ENCODE data around the gene NOL9.

Gene NOL9

DNA sequence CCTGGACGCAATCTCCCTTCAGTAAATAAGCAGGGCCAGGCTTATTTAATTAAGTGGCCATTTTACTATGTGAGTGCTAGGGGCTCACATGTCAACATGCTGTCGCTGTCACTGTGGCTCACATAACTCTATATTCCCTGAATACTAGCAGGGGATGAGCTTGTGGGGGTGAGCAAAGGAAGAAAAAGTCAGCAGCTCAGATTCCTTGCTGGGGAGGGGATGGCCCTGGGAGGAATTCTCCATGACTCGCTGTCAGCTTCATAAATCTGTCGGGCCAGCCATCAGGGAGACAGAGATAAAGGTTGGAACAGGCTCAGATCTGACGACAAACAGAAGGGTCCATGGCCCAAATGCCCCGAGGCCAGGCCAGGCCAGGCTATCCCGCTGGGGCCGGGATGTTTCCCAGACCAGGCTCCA is 36.9 kb downstream of the NOL9 start:
- H3K27me3 ChIP-seq (ENCODE audit: insufficient read depth, poor library complexity, severe bottlenecking): no peaks in the 10 kb centered on the region
- TF ChIP-seq SPI1 (IDR thresholded peaks at IDR 0.05; ENCODE audit: borderline replicate concordance, low read depth) (no peak), GABPA (IDR thresholded peaks at IDR 0.05; ENCODE audit: low read depth) (no peak), POLR2AphosphoS5 (IDR thresholded peaks at IDR 0.05; ENCODE audit: low read depth) (no peak)
- TF ChIP-seq, protein P1, sequence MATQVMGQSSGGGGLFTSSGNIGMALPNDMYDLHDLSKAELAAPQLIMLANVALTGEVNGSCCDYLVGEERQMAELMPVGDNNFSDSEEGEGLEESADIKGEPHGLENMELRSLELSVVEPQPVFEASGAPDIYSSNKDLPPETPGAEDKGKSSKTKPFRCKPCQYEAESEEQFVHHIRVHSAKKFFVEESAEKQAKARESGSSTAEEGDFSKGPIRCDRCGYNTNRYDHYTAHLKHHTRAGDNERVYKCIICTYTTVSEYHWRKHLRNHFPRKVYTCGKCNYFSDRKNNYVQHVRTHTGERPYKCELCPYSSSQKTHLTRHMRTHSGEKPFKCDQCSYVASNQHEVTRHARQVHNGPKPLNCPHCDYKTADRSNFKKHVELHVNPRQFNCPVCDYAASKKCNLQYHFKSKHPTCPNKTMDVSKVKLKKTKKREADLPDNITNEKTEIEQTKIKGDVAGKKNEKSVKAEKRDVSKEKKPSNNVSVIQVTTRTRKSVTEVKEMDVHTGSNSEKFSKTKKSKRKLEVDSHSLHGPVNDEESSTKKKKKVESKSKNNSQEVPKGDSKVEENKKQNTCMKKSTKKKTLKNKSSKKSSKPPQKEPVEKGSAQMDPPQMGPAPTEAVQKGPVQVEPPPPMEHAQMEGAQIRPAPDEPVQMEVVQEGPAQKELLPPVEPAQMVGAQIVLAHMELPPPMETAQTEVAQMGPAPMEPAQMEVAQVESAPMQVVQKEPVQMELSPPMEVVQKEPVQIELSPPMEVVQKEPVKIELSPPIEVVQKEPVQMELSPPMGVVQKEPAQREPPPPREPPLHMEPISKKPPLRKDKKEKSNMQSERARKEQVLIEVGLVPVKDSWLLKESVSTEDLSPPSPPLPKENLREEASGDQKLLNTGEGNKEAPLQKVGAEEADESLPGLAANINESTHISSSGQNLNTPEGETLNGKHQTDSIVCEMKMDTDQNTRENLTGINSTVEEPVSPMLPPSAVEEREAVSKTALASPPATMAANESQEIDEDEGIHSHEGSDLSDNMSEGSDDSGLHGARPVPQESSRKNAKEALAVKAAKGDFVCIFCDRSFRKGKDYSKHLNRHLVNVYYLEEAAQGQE (IDR thresholded peaks at IDR 0.05; ENCODE audit: insufficient replicate concordance, low read depth): no peak
- TF ChIP-seq, protein P2, sequence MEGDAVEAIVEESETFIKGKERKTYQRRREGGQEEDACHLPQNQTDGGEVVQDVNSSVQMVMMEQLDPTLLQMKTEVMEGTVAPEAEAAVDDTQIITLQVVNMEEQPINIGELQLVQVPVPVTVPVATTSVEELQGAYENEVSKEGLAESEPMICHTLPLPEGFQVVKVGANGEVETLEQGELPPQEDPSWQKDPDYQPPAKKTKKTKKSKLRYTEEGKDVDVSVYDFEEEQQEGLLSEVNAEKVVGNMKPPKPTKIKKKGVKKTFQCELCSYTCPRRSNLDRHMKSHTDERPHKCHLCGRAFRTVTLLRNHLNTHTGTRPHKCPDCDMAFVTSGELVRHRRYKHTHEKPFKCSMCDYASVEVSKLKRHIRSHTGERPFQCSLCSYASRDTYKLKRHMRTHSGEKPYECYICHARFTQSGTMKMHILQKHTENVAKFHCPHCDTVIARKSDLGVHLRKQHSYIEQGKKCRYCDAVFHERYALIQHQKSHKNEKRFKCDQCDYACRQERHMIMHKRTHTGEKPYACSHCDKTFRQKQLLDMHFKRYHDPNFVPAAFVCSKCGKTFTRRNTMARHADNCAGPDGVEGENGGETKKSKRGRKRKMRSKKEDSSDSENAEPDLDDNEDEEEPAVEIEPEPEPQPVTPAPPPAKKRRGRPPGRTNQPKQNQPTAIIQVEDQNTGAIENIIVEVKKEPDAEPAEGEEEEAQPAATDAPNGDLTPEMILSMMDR (IDR thresholded peaks at IDR 0.05; ENCODE audit: insufficient read depth, low read length): no peak
- H3K27ac ChIP-seq (replicated peaks): no peak overlapping the region
- H3K4me3 ChIP-seq (replicated peaks; ENCODE audit: insufficient read depth, low read length): no peak overlapping the region
- DNase-seq (ENCODE audit: low read depth in 1 of 2, low spot score in 1 of 2): no peak

DNA sequence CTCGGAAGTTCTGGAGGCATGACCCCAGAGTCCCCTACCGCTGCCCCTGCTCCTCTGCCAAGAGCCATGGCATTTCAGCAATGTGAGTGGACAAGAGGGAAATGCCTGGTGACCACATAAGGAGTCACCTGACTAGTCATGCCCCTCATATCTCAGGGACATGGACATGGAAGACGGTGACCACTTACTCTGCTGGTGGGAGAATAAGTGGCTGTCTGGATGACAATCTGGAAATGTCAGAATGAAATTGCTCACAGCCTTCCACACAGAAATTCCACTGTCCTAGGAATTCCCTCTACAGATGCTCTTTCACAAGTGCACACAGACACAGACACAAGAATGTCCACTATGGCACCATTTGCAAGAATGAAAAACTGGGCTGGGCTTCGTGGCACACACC is 38.5 kb downstream of the NOL9 start:
- no peak overlapping the region for H3K4me3 ChIP-seq (replicated peaks; ENCODE audit: insufficient read depth, low read length)
- DNase-seq (ENCODE audit: low read depth in 1 of 2, low spot score in 1 of 2): no peak
- TF ChIP-seq, protein P1 (IDR thresholded peaks at IDR 0.05; ENCODE audit: insufficient replicate concordance, low read depth): no peak
- no peak for TF ChIP-seq POLR2AphosphoS5 (IDR thresholded peaks at IDR 0.05; ENCODE audit: low read depth)
- no peak for TF ChIP-seq SPI1 (IDR thresholded peaks at IDR 0.05; ENCODE audit: borderline replicate concordance, low read depth)
- TF ChIP-seq GABPA (IDR thresholded peaks at IDR 0.05; ENCODE audit: low read depth): no peak
- TF ChIP-seq, protein P2 (IDR thresholded peaks at IDR 0.05; ENCODE audit: insufficient read depth, low read length): no peak
- no peak overlapping the region for H3K27ac ChIP-seq (replicated peaks)
- no peaks in the 10 kb centered on the region for H3K27me3 ChIP-seq (ENCODE audit: insufficient read depth, poor library complexity, severe bottlenecking)

DNA sequence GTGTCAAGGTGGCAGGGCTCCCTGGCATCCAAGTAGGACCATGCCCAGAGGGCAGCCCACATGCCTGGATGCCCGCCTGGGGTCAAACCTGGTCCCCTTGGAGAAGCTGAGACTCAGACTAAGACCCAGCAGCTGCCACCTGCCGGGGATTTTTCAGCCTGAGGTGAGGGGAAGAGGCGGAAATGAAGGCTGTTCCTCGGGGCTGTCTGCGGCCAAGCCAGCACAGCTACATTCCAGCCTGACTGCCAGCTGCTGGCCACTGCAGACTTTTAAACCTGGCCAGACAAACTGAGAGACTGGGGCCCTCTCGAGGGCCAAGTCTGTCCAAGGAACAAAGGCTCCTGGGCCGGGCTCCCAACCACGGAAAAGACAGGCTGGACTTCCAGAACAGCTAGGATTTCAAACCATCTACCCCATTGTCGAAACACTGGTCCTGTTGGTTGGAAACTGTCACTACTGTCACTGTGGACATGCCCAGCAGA is 41.0 kb downstream of the NOL9 start:
- no peak for DNase-seq (ENCODE audit: low read depth in 1 of 2, low spot score in 1 of 2)
- Histone ChIP-seq H3K4me3 (replicated peaks; ENCODE audit: insufficient read depth, low read length) (no peak overlapping the region), H3K27ac (replicated peaks) (no peak overlapping the region), H3K27me3 (ENCODE audit: insufficient read depth, poor library complexity, severe bottlenecking) (peaks cover 2% of the 10 kb centered on the region)
- TF ChIP-seq, protein P2 (IDR thresholded peaks at IDR 0.05; ENCODE audit: insufficient read depth, low read length): no peak

DNA sequence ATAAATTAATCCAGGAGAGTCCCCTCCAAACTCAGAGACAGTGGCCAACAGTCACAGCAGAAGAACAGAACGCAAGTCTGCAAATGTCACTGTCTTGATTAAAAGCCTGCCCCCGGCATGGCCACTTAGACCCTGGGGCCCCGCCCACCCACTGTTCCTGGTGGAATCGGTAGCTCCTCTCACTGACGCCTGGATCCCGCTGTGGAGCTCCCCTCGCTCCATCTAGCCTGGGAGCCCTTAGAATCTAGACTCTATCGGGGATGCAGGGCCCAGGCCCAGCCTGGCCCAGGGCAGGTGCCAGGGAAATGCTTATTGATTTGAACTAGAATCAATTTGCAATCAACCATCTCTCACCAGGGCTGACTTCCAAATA is 41.4 kb downstream of the NOL9 start:
- peaks cover 2% of the 10 kb centered on the region for H3K27me3 ChIP-seq (ENCODE audit: insufficient read depth, poor library complexity, severe bottlenecking)
- no peak for DNase-seq (ENCODE audit: low read depth in 1 of 2, low spot score in 1 of 2)
- TF ChIP-seq, protein P2 (IDR thresholded peaks at IDR 0.05; ENCODE audit: insufficient read depth, low read length): no peak
- no peak overlapping the region for H3K4me3 ChIP-seq (replicated peaks; ENCODE audit: insufficient read depth, low read length)
- H3K27ac ChIP-seq (replicated peaks): no peak overlapping the region
